ENCODE results near the gene PCP2.

DNA sequence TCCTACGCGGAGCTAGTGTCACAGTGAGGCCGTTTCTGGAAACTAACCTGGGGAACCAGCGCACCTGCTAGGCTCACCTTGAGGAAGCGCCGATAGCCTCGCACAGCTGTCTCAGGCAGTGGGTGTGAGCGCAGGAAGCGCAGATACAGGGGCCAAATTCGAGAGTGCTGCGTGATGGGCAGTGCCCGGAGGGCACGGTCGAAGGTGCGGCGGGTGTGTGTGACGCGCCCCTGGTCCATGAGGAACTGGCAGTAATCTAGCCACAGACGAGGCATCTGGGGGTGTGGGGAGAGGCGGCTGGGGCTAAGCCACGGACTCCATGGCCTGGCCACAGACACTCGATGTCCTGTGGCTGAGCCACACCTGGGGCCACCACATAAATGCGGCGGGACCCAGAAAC is 6.4 kb downstream of the PCP2 start:
- TF ChIP-seq EP300 (IDR thresholded peaks at IDR 0.05; ENCODE audit: low read depth) = no peak
- no peak for TF ChIP-seq POLR2AphosphoS5 (IDR thresholded peaks at IDR 0.05)
- TF ChIP-seq, protein P1, sequence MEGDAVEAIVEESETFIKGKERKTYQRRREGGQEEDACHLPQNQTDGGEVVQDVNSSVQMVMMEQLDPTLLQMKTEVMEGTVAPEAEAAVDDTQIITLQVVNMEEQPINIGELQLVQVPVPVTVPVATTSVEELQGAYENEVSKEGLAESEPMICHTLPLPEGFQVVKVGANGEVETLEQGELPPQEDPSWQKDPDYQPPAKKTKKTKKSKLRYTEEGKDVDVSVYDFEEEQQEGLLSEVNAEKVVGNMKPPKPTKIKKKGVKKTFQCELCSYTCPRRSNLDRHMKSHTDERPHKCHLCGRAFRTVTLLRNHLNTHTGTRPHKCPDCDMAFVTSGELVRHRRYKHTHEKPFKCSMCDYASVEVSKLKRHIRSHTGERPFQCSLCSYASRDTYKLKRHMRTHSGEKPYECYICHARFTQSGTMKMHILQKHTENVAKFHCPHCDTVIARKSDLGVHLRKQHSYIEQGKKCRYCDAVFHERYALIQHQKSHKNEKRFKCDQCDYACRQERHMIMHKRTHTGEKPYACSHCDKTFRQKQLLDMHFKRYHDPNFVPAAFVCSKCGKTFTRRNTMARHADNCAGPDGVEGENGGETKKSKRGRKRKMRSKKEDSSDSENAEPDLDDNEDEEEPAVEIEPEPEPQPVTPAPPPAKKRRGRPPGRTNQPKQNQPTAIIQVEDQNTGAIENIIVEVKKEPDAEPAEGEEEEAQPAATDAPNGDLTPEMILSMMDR (IDR thresholded peaks at IDR 0.05) = no peak
- no peak for TF ChIP-seq POLR2A (IDR thresholded peaks at IDR 0.05)

Measured in transverse colon (tissue), 4 donors.